ENCODE measurements around the gene AVP. TPM values are rescaled to one million over a fixed set of nuclear protein-coding genes. Genes with fewer than 3 reads are reported as not detected.
"Not testable (repeated sequence)": the region's sequence is repeated elsewhere in the genome, so short reads cannot be mapped to it uniquely, and the experiment has no call there.

AVP gene
- polyA plus RNA-seq, 1 donor (not counting 4 experiments of a cell fraction or from before 2014, with no cell fraction given): not detected

GRCh38 chr20:3067139-3068014 lies 17.1 kb downstream of the AVP start:
- Histone ChIP-seq H3K27me3 (ENCODE audit: control insufficient read depth, extremely low read depth, insufficient read depth, low read length) (peaks cover 19% of the 10 kb centered on the region), H3K9ac (ENCODE audit: control insufficient read depth, extremely low read depth, insufficient read depth, low read length) (no peak overlapping the region), H3K27ac (ENCODE audit: control insufficient read depth, insufficient read depth, low read length) (no peak overlapping the region), H3K4me1 (ENCODE audit: control insufficient read depth, extremely low read depth, insufficient read depth, low read length) (no peaks in the 10 kb centered on the region), H3K79me2 (ENCODE audit: control insufficient read depth, insufficient read depth, low read length) (no peaks in the 10 kb centered on the region), H4K20me1 (ENCODE audit: control insufficient read depth, extremely low read depth, insufficient read depth, low read length) (no peaks in the 10 kb centered on the region), H3K4me3 (ENCODE audit: control insufficient read depth in 2 of 3, extremely low read depth in 1 of 3, insufficient read depth in 2 of 3, low read depth in 1 of 3, low read length in 3 of 3) (no peak overlapping the region), H2AFZ (ENCODE audit: control insufficient read depth, low read length) (no peak overlapping the region), H3K4me2 (ENCODE audit: control insufficient read depth, extremely low read depth, insufficient read depth, low read depth, low read length) (no peak overlapping the region), H3K9me1 (ENCODE audit: control insufficient read depth, extremely low read depth, insufficient read depth, low read length) (no peaks in the 10 kb centered on the region), H3K36me3 (ENCODE audit: control insufficient read depth in 2 of 2, extremely low read depth in 1 of 2, insufficient read depth in 2 of 2, low read length in 2 of 2) (no peaks in the 10 kb centered on the region), H3K9me3 (ENCODE audit: control insufficient read depth, low read depth, low read length) (no peaks in the 10 kb centered on the region)
- DNase-seq (ENCODE audit: low read depth, low spot score) (no peak), FAIRE-seq (no peak)
- dilution Hi-C loops (cut with MboI; ENCODE audit: extremely low pct_ligation_motif_present, low sequenced_read_pairs): no loop called here
- TF ChIP-seq, protein P1, sequence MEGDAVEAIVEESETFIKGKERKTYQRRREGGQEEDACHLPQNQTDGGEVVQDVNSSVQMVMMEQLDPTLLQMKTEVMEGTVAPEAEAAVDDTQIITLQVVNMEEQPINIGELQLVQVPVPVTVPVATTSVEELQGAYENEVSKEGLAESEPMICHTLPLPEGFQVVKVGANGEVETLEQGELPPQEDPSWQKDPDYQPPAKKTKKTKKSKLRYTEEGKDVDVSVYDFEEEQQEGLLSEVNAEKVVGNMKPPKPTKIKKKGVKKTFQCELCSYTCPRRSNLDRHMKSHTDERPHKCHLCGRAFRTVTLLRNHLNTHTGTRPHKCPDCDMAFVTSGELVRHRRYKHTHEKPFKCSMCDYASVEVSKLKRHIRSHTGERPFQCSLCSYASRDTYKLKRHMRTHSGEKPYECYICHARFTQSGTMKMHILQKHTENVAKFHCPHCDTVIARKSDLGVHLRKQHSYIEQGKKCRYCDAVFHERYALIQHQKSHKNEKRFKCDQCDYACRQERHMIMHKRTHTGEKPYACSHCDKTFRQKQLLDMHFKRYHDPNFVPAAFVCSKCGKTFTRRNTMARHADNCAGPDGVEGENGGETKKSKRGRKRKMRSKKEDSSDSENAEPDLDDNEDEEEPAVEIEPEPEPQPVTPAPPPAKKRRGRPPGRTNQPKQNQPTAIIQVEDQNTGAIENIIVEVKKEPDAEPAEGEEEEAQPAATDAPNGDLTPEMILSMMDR (optimal IDR thresholded peaks at IDR 0.05 in 1 of 3, IDR thresholded peaks at IDR 0.05 in 1 of 3, conservative IDR thresholded peaks at IDR 0.05 in 1 of 3; ENCODE audit: extremely low read depth in 1 of 3, insufficient read depth in 2 of 3, low read length in 3 of 3): no peak
- no peak for TF ChIP-seq EZH2 (IDR thresholded peaks at IDR 0.05; ENCODE audit: low read length)

DNA sequence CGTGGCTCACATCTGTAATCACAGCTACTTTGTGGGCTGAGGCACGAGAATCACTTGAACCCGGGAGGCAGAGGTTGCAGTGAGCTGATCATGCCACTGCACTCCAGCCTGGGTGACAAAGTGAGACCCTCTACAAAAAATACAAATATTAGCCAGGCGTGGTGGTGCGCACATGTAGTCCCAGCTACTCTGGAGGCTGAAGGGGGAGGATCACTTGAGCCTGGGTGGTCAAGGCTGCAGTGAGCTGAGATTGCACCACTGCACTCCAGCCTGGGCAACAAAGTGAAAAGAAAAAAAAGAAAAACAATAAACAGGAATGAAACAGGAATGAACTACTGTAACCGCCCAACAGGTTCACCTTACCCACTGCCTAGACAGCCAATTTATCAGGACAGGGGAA lies 20.4 kb downstream of the AVP start:
- H3K9me3 ChIP-seq (ENCODE audit: control insufficient read depth, low read depth, low read length); FAIRE-seq; H3K4me3 ChIP-seq (ENCODE audit: control insufficient read depth in 2 of 3, extremely low read depth in 1 of 3, insufficient read depth in 2 of 3, low read depth in 1 of 3, low read length in 3 of 3); H4K20me1 ChIP-seq (ENCODE audit: control insufficient read depth, extremely low read depth, insufficient read depth, low read length); H3K4me2 ChIP-seq (ENCODE audit: control insufficient read depth, extremely low read depth, insufficient read depth, low read depth, low read length); dilution Hi-C loops (cut with MboI; ENCODE audit: extremely low pct_ligation_motif_present, low sequenced_read_pairs); H3K27me3 ChIP-seq (ENCODE audit: control insufficient read depth, extremely low read depth, insufficient read depth, low read length); H3K79me2 ChIP-seq (ENCODE audit: control insufficient read depth, insufficient read depth, low read length); DNase-seq (ENCODE audit: low read depth, low spot score); H3K4me1 ChIP-seq (ENCODE audit: control insufficient read depth, extremely low read depth, insufficient read depth, low read length); H2AFZ ChIP-seq (ENCODE audit: control insufficient read depth, low read length); H3K9ac ChIP-seq (ENCODE audit: control insufficient read depth, extremely low read depth, insufficient read depth, low read length); H3K36me3 ChIP-seq (ENCODE audit: control insufficient read depth in 2 of 2, extremely low read depth in 1 of 2, insufficient read depth in 2 of 2, low read length in 2 of 2); H3K27ac ChIP-seq (ENCODE audit: control insufficient read depth, insufficient read depth, low read length); H3K9me1 ChIP-seq (ENCODE audit: control insufficient read depth, extremely low read depth, insufficient read depth, low read length): not testable (repeated sequence)

All from keratinocyte (primary cell).